Choroid plexus epithelial cell (primary cell): ENCODE data around the gene FLYWCH1.
A peak's percentile ranks its signal among the peaks of the same experiment; 100 is the strongest.

Experiments
- DNase-seq: peaks from one replicate; pipeline ENCODE4 v3.0.0-alpha.2; 2010; ENCODE audit warnings: low read depth
- H3K4me3 ChIP-seq: 2 replicates; pipeline ENCODE4 v1.5.1; 2011; ENCODE audit warnings: low read depth, mild to moderate bottlenecking, control low read depth, low read length, moderate library complexity
- CTCF ChIP-seq: conservative IDR thresholded peaks from 2 replicates; pipeline ENCODE4 v1.5.1; 2011; ENCODE audit warnings: low read depth, mild to moderate bottlenecking, control low read depth, inconsistent platforms, low read length, moderate library complexity

The FLYWCH1 gene

GRCh38 chr16:2976201-2976600 lies 64.5 kb downstream of the FLYWCH1 start:
- no peak for TF ChIP-seq CTCF
- DNase-seq: no peak
- no peak overlapping the region for H3K4me3 ChIP-seq

GRCh38 chr16:2976673-2977072 lies 64.9 kb downstream of the FLYWCH1 start:
- no peak for DNase-seq
- no peak for TF ChIP-seq CTCF
- H3K4me3 ChIP-seq: no peak overlapping the region

- no peak for TF ChIP-seq CTCF
- no peak for DNase-seq
- no peak overlapping the region for H3K4me3 ChIP-seq
These were observed 65.7 kb downstream of the FLYWCH1 start for GRCh38 chr16:2977440-2977839.

GRCh38 chr16:2979669-2980226 lies 68.0 kb downstream of the FLYWCH1 start:
- peak overlapping the region; percentile 85 for H3K4me3 ChIP-seq
- TF ChIP-seq CTCF: no peak
- DNase-seq: peak; percentile 10

- no peak for TF ChIP-seq CTCF
- DNase-seq: peak; percentile 83
- H3K4me3 ChIP-seq: peak within 1 kb of the TSS; percentile 85
These were observed 68.8 kb downstream of the FLYWCH1 start, which contains the start of gene PKMYT1 for GRCh38 chr16:2980227-2981176. TSS of gene PKMYT1 (minus strand) at chr16:2980446. CDS start at chr16:2979657, 789 bp downstream.

GRCh38 chr16:2981177-2981898 lies 69.6 kb downstream of the FLYWCH1 start:
- no peak overlapping the region for H3K4me3 ChIP-seq

More at GRCh38 chr16:2981177-2981898, 69.6 kb downstream of the FLYWCH1 start:
- TF ChIP-seq CTCF: no peak
- peak; percentile 11 for DNase-seq
